Measurements from ENCODE around the gene AHCYL2.

AHCYL2 gene

DNA sequence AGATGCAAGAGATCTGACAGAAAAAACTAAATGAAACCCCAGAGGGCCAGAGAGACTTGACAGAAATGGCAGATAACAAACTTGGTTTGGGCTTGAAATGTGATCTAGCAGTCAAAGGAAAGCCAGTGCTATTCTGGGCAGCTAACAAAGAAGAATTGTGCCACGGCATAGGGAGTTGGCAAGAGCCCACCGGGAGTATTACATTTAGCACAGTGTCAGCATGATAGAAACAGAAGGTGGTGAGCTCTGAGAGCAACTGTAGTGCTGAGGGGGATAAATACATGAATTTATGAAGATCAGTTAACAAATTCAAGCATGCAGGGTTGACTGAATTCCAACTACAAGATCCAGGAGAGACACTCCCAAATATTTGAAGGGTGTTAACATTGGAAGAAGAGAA, 91.1 kb downstream of the AHCYL2 start:
- Histone ChIP-seq H3K27ac (ENCODE audit: low read depth, low read length) (no peak overlapping the region), H3K79me2 (ENCODE audit: control insufficient read depth, low read length) (no peaks in the 10 kb centered on the region), H3K4me3 (ENCODE audit: low read length) (no peak overlapping the region), H3F3A (ENCODE audit: control insufficient read depth, insufficient read depth) (no peaks in the 10 kb centered on the region), H3K9me2 (replicated peaks; ENCODE audit: control insufficient read depth, low read length) (no peaks in the 10 kb centered on the region), H3K36me3 (ENCODE audit: control insufficient read depth, low read length) (no peaks in the 10 kb centered on the region), H3K27me3 (ENCODE audit: control insufficient read depth, low read length) (no peaks in the 10 kb centered on the region), H3K4me1 (ENCODE audit: control insufficient read depth, low read length) (no peaks in the 10 kb centered on the region), H3K9me3 (ENCODE audit: control insufficient read depth, insufficient read depth, low read length) (no peaks in the 10 kb centered on the region), H3K4me2 (ENCODE audit: low read length) (no peak overlapping the region), H4K20me1 (ENCODE audit: control insufficient read depth, insufficient read depth, low read depth, low read length) (no peaks in the 10 kb centered on the region)
- TF ChIP-seq, protein P1, sequence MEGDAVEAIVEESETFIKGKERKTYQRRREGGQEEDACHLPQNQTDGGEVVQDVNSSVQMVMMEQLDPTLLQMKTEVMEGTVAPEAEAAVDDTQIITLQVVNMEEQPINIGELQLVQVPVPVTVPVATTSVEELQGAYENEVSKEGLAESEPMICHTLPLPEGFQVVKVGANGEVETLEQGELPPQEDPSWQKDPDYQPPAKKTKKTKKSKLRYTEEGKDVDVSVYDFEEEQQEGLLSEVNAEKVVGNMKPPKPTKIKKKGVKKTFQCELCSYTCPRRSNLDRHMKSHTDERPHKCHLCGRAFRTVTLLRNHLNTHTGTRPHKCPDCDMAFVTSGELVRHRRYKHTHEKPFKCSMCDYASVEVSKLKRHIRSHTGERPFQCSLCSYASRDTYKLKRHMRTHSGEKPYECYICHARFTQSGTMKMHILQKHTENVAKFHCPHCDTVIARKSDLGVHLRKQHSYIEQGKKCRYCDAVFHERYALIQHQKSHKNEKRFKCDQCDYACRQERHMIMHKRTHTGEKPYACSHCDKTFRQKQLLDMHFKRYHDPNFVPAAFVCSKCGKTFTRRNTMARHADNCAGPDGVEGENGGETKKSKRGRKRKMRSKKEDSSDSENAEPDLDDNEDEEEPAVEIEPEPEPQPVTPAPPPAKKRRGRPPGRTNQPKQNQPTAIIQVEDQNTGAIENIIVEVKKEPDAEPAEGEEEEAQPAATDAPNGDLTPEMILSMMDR (IDR thresholded peaks at IDR 0.05; ENCODE audit: low read depth, low read length, poor library complexity, severe bottlenecking) = no peak
- TF ChIP-seq EZH2phosphoT487 (IDR thresholded peaks at IDR 0.05; ENCODE audit: borderline replicate concordance, low read length) = no peak

DNA sequence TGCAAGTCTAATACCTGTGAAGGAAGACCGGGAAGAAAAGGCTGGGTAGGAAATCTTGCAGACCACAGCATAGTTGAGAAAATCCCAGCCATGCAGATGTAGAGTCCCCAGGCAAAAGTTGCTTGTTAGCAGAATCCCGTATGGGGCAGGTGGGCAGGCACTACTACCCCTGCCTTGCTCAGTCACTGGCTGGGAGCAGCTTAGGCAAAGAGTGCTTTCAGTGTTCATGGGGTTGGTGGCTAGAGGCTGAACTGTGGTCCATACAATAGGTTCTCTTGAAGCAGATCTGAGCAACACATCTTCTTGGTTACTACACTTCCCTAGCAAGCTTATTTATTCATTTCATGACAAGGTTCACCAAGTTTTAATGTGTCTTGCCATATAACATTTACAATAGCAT, 92.6 kb downstream of the AHCYL2 start:
- no peaks in the 10 kb centered on the region for H3K9me2 ChIP-seq (replicated peaks; ENCODE audit: control insufficient read depth, low read length)
- no peaks in the 10 kb centered on the region for H3K9me3 ChIP-seq (ENCODE audit: control insufficient read depth, insufficient read depth, low read length)
- H3K27ac ChIP-seq (ENCODE audit: low read depth, low read length) = no peak overlapping the region
- H4K20me1 ChIP-seq (ENCODE audit: control insufficient read depth, insufficient read depth, low read depth, low read length) = no peaks in the 10 kb centered on the region
- no peaks in the 10 kb centered on the region for H3K27me3 ChIP-seq (ENCODE audit: control insufficient read depth, low read length)
- H3K4me3 ChIP-seq (ENCODE audit: low read length) = no peak overlapping the region
- H3K4me1 ChIP-seq (ENCODE audit: control insufficient read depth, low read length) = no peaks in the 10 kb centered on the region
- H3K4me2 ChIP-seq (ENCODE audit: low read length) = no peak overlapping the region
- no peaks in the 10 kb centered on the region for H3F3A ChIP-seq (ENCODE audit: control insufficient read depth, insufficient read depth)
- H3K36me3 ChIP-seq (ENCODE audit: control insufficient read depth, low read length) = no peaks in the 10 kb centered on the region
- TF ChIP-seq EZH2phosphoT487 (IDR thresholded peaks at IDR 0.05; ENCODE audit: borderline replicate concordance, low read length) = no peak
- TF ChIP-seq, protein P1 (IDR thresholded peaks at IDR 0.05; ENCODE audit: low read depth, low read length, poor library complexity, severe bottlenecking) = no peak
- no peaks in the 10 kb centered on the region for H3K79me2 ChIP-seq (ENCODE audit: control insufficient read depth, low read length)

DNA sequence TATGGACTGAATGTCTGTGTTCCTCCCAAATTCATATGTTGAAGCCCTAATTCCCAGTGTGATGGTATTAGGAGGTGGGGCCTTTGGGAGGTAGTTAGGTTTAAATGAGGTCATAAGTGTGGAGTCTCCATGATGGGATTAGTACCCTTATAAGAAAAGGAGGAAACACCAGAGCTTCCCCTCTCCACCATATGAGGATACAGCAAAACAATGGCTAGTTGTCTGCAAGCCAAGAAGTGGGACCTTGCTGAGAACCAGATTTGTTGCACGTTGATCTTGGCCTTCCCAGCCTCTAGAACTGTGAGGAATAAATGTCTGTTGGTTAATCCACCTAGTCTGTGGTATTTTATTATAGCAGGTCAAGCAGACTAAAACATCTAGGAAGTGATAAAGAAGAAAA, 102.2 kb downstream of the AHCYL2 start:
- Histone ChIP-seq H3K36me3 (ENCODE audit: control insufficient read depth, low read length) (no peaks in the 10 kb centered on the region), H3K27me3 (ENCODE audit: control insufficient read depth, low read length) (no peaks in the 10 kb centered on the region), H3K9me2 (replicated peaks; ENCODE audit: control insufficient read depth, low read length) (no peaks in the 10 kb centered on the region), H3K4me3 (ENCODE audit: low read length) (no peak overlapping the region), H3F3A (ENCODE audit: control insufficient read depth, insufficient read depth) (no peaks in the 10 kb centered on the region), H4K20me1 (ENCODE audit: control insufficient read depth, insufficient read depth, low read depth, low read length) (no peaks in the 10 kb centered on the region), H3K4me2 (ENCODE audit: low read length) (no peak overlapping the region), H3K9me3 (ENCODE audit: control insufficient read depth, insufficient read depth, low read length) (no peaks in the 10 kb centered on the region; the same call in none of the 2 replicates), H3K27ac (ENCODE audit: low read depth, low read length) (no peak overlapping the region), H3K4me1 (ENCODE audit: control insufficient read depth, low read length) (no peaks in the 10 kb centered on the region), H3K79me2 (ENCODE audit: control insufficient read depth, low read length) (no peaks in the 10 kb centered on the region)
- TF ChIP-seq EZH2phosphoT487 (IDR thresholded peaks at IDR 0.05; ENCODE audit: borderline replicate concordance, low read length) = no peak
- TF ChIP-seq, protein P1 (IDR thresholded peaks at IDR 0.05; ENCODE audit: low read depth, low read length, poor library complexity, severe bottlenecking) = no peak
